HG02623 (cell line): ENCODE measurements around the gene ADAMTS16.

Experiments used
- ATAC-seq: cut with Tn5 transposase; IDR thresholded peaks from one replicate; pipeline ENCODE4 v1.9.1; 2021; ENCODE audit warnings: moderate library complexity; ENCODE audit not compliant: unreplicated experiment

ADAMTS16 gene

DNA sequence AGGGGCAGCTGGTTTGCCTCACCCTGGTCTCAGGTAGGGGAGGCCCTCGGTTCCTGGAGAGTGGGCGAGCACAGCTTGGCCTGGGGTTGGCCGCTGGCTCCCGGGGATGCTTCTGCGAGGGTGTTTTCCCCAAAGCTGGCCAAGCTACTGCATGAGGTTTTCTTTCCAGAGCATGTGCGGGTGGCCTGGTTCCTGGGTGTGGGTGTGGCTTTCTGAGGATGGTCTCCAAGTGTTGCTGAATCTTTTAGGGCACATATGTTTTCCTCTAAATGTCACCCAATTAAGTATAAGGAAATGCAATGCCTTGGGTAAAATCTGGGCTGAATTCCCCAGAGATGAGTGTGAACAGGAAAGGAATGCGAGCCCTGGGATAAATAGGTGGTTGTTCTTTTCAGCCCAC is 166.6 kb downstream of the ADAMTS16 start:
- no peak for ATAC-seq

GRCh38 chr5:5308319-5308718 is 168.2 kb downstream of the ADAMTS16 start:
- no peak for ATAC-seq

DNA sequence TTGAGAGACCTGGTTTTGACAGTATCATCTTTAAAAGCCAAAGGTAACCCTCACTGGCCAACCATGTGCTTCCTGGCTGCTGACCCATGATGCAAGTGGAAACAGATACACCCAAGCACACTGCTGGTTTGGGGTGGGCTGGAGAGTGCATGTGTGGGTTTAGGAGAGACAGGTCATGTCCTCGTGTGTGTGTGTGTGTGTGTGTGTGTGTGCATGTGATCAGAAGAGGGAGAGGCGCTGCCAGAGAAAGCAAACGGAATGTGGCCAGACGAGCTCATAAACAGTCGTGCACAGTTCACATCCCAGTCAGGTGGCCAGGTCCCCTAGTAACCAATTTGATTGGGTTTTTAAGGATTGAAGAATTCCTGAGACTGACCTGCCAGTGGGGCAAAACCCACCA is 169.5 kb downstream of the ADAMTS16 start:
- ATAC-seq, result no peak

- ATAC-seq, result no peak
These were observed 173.0 kb downstream of the ADAMTS16 start for GRCh38 chr5:5313101-5313635.

GRCh38 chr5:5314166-5314565 is 174.0 kb downstream of the ADAMTS16 start:
- no peak for ATAC-seq

DNA sequence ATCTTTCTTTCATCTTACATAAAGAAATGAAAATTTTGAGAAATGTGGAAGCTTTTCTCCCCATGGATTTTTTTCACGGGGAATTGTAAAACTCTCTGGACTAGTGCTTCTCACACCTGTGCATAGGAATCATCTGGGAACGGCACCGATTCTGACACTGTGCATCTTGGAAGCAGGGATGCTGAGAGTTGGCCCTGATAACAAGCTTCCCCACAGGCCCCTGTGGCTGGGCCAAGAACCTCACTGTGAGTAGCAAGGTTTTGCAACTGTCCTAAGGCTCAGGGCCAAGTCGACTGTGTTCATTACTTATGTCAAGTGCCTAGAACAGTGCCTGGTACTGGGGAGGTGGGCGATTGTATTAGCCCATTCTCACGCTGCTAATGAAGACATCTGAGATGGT is 174.5 kb downstream of the ADAMTS16 start:
- ATAC-seq, result no peak

DNA sequence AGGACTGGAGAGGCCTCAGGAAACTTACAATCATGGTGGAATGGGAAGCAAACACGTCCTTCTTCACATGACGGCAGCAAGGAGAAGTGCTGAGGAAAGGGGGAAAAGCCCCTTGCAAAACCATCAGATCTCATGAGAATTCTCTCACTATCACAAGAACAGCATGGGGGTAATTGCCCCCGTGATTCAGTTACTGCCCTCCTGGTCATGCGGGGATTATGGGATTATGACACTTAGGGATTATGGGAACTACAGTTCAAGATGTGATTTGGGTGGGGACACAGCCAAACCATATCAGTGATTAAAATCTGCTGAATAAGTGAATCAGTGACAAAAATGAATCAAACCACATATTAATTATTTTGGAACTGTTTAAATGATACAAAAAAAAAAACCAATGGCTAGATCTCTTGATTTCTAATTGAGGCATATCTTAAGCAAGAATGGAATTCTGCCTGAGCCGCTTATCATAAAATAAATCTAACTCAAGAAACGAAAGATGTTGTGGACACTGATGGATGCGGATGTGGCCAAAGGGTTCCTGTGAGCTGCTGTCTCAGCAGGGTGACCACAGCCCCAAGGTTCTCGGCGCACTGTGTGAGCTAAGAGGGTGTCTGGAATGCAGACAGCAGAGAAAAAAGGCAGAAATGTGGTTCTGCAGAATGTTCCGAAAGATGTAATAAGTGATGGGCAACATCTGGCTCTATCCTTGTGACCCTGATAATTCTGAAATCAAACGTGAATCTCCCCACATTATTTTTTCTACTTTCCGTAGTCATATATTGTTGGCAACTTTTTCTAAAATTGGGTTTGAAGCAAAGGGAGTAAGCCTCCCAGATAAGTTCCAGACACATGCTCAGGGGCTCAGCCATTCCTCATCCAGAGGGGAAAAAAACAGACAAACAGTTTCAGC is 175.2 kb downstream of the ADAMTS16 start:
- no peak for ATAC-seq

GRCh38 chr5:5316334-5316733 is 176.2 kb downstream of the ADAMTS16 start:
- no peak for ATAC-seq

GRCh38 chr5:5317976-5318375 is 177.8 kb downstream of the ADAMTS16 start:
- no peak for ATAC-seq

- no peak for ATAC-seq
These were observed 178.5 kb downstream of the ADAMTS16 start for GRCh38 chr5:5318426-5319190.

GRCh38 chr5:5320062-5320805 is 180.1 kb downstream of the ADAMTS16 start:
- ATAC-seq, result no peak

GRCh38 chr5:5321137-5321536 is 181.0 kb downstream of the ADAMTS16 start:
- ATAC-seq, result no peak

DNA sequence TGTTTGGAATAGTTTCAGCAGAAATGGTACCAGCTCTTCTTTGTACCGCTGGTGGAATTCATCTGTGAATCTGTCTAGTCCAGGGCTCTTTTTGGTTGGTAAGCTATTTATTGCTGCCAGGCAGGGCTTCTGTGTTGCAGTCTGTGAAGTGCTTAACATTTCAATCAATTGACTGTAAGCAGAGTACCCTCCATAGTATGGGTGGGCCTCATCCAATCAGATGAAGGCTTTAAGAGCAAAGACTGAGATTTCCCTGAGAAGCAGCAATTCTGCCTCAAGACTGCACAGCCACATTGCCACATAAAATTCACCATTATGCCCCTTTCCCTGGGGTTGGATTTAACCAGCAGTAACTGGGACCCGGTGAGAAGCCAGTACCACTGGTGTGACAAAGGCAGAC is 183.4 kb downstream of the ADAMTS16 start:
- ATAC-seq, result no peak

GRCh38 chr5:5326115-5326758 is 186.1 kb downstream of the ADAMTS16 start:
- no peak for ATAC-seq

- no peak for ATAC-seq
These were observed 187.0 kb downstream of the ADAMTS16 start for GRCh38 chr5:5327126-5327525.

DNA sequence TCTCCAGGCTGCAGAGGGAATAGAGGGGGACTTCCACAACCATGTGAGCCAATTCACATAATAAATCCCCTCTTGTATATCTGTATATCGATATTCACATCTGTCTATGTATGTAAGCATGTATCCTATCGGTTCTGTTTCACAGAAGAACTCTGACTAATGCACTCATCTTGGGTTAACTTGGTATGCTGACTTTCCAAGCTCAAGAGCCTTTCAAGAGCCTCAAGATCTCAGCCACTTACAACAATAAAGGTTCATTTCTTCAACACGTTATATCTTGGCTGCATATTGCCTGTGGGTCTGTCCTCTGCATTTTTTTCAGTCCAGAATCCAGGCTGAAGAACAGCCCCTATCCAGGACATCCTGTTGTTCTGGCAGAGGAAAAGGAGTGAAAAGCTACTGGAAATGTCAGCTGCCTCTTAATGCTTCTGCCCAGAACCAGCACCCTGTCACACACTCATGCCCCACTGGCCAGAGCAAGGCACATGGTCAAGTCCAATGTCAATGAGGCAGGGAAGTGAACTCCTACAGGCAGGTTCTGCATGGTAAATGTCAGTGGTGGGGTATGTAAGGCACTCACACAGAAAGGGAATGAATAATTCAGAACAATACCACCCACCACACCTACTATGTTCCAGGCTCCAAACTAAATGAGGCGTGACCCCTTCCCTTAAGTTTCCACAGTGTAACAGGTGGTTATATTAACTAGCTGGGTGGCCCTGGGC is 190.8 kb downstream of the ADAMTS16 start:
- no peak for ATAC-seq

- ATAC-seq, result no peak
These were observed 191.7 kb downstream of the ADAMTS16 start for GRCh38 chr5:5331848-5332247.

GRCh38 chr5:5332287-5332686 is 192.2 kb downstream of the ADAMTS16 start:
- ATAC-seq, result no peak

- no peak for ATAC-seq
These were observed 195.0 kb downstream of the ADAMTS16 start for GRCh38 chr5:5335107-5335506.

GRCh38 chr5:5335700-5336264 is 195.7 kb downstream of the ADAMTS16 start:
- no peak for ATAC-seq
